Measurements from ENCODE around the gene MED28. TPM values are rescaled to one million over a fixed set of nuclear protein-coding genes. Genes with fewer than 3 reads are reported as not detected.
"Not testable (repeated sequence)": the region's sequence is repeated elsewhere in the genome, so short reads cannot be mapped to it uniquely, and the experiment has no call there.

The MED28 gene
- total and polyA plus RNA-seq, 2 of the 4 experiments (the other 2 are of a cell fraction): 8.8 to 9.3 TPM

- H3K4me2 ChIP-seq (ENCODE audit: low read depth, low read length); intact Hi-C loops (cut with micrococcal nuclease); POLR2A ChIA-PET (ENCODE audit: unreplicated experiment); DNase-seq; H3K27ac ChIP-seq (ENCODE audit: insufficient read depth, low read length); H3K9me3 ChIP-seq (ENCODE audit: control insufficient read depth, insufficient read depth, low read length); H3K14ac ChIP-seq (replicated peaks; ENCODE audit: low read depth, low read length); H3K4me3 ChIP-seq (ENCODE audit: insufficient read depth, low read depth, low read length); H3K9me1 ChIP-seq (ENCODE audit: insufficient read depth, low read length); H2AK9ac ChIP-seq (replicated peaks; ENCODE audit: low read depth, low read length, poor library complexity); H3K4ac ChIP-seq (ENCODE audit: low read depth, low read length); H3K56ac ChIP-seq (ENCODE audit: extremely low read depth, insufficient read depth, low read length); H2BK120ac ChIP-seq (ENCODE audit: low read depth, low read length); H2BK5ac ChIP-seq (ENCODE audit: low read depth, low read length, poor library complexity, severe bottlenecking); H4K20me1 ChIP-seq (ENCODE audit: insufficient read depth, low read length); H4K5ac ChIP-seq (ENCODE audit: low read depth, low read length); H3K79me1 ChIP-seq (ENCODE audit: low read depth in 1 of 2, low read length in 2 of 2); H3K4me1 ChIP-seq (ENCODE audit: control insufficient read depth, insufficient read depth, low read length); in situ Hi-C loops (cut with MboI; ENCODE audit: low sequenced_read_pairs); H2AK5ac ChIP-seq (ENCODE audit: low read depth, low read length); H4K91ac ChIP-seq (ENCODE audit: insufficient read depth, low read depth, low read length); BruUV-seq (replicated peaks); H3K27me3 ChIP-seq (ENCODE audit: control insufficient read depth, insufficient read depth, low read length); H2AFZ ChIP-seq (replicated peaks; ENCODE audit: low read length, poor library complexity); H3K9ac ChIP-seq (ENCODE audit: low read depth, low read length); H3K36me3 ChIP-seq (ENCODE audit: control insufficient read depth, insufficient read depth, low read length); ATAC-seq (ENCODE audit: low read depth); H2BK20ac ChIP-seq (ENCODE audit: low read depth, low read length); H2BK15ac ChIP-seq (ENCODE audit: low read depth, low read length); H3K18ac ChIP-seq (ENCODE audit: low read depth, low read length); H4K8ac ChIP-seq (ENCODE audit: low read depth in 2 of 2, low read length in 2 of 2); H3K23ac ChIP-seq (ENCODE audit: low read depth, low read length); dilution Hi-C loops (cut with HindIII; ENCODE audit: low sequenced_read_pairs, unreplicated experiment): not testable (repeated sequence)
- WGBS, 2 experiments (ENCODE audit: extremely low coverage in 2 of 2, insufficient read length in 1 of 2): 90% methylated on average over 4 of the region's 8 CpGs; no CpG with 5 or more reads in 1 of the 2 experiments
- CTCF ChIA-PET: interaction anchor here (0.6 kb wide), 1 partner anchor 70 kb away, joined by 4 read pairs; no protein-coding TSS in a partner anchor
Measured at GRCh38 chr4:17659196-17659595, 44.8 kb downstream of the MED28 start.
